HepG2 (cell line): Measurements from ENCODE around the gene ZNF813. TPM values are rescaled to one million over a fixed set of nuclear protein-coding genes. Genes with fewer than 3 reads are reported as not detected.

ENCODE experiments used
- CHD2 ChIP-seq: IDR thresholded peaks from 2 replicates; pipeline ENCODE4 v1.6.1; 2011; ENCODE audit warnings: low read depth, low read length, improper control_type of control experiment
- HNF4A ChIP-seq: sonication (generic); formaldehyde crosslinking; IDR thresholded peaks from 2 replicates; pipeline ENCODE4 v1.4.0; 2020; ENCODE audit warnings: missing genetic modification reagents
- JDP2 ChIP-seq: sonication (generic); formaldehyde crosslinking; IDR thresholded peaks from 2 replicates; pipeline ENCODE4 v1.8.1; 2022; ENCODE audit warnings: missing genetic modification reagents, borderline replicate concordance
- SIN3A ChIP-seq: IDR thresholded peaks from 2 replicates; pipeline ENCODE4 v1.6.1; 2011; ENCODE audit warnings: low read depth, mild to moderate bottlenecking, control low read depth, low read length, borderline replicate concordance
- SOX13 ChIP-seq, 3 experiments: fragments of 450-650 bp in 1 of 3; sonication (generic) in 1 of 3; formaldehyde crosslinking in 1 of 3; IDR thresholded peaks in 2 of 3; conservative IDR thresholded peaks in 1 of 3; 2 replicates each; pipeline versions ENCODE4 v1.5.0 to v1.6.1; 2016 to 2020; ENCODE audit warnings: antibody characterized with exemption in 1 of 3, mild to moderate bottlenecking in 1 of 3, missing compliant biosample characterization in 1 of 3, missing genetic modification reagents in 1 of 3, moderate library complexity in 1 of 3
- SP2 ChIP-seq: sonication (generic); formaldehyde crosslinking; IDR thresholded peaks from 2 replicates; pipeline ENCODE4 v1.5.1; 2020; ENCODE audit warnings: mild to moderate bottlenecking, missing genetic modification reagents
- TCF12 ChIP-seq, 2 experiments: fragments of 450-650 bp in 1 of 2; sonication (generic) in 1 of 2; formaldehyde crosslinking in 1 of 2; IDR thresholded peaks; 2 replicates each; pipeline versions ENCODE4 v1.6.1 to v1.8.0; 2017 to 2022; ENCODE audit warnings: antibody characterized with exemption in 1 of 2, mild to moderate bottlenecking in 1 of 2, missing genetic modification reagents in 1 of 2, moderate library complexity in 1 of 2
- XBP1 ChIP-seq: sonication (generic); formaldehyde crosslinking; IDR thresholded peaks from 2 replicates; pipeline ENCODE4 v1.5.0; 2020; ENCODE audit warnings: missing genetic modification reagents
- polyA plus RNA-seq, 8 experiments: library from polyadenylated mRNA; depleted of rRNA in 3 of 8; stranded (reverse) in 7 of 8; unstranded in 1 of 8; fragments of >200 nt; fragmentation: Illumina TruSeq in 4 of 8; extraction: Trizol in 4 of 8; gene quantifications; 2 replicates each; pipeline versions ENCODE4 v1.2.1 to v1.2.3, GENCODE V29; 2011 to 2016; ENCODE audit warnings: low read depth in 4 of 8, missing spikeins in 1 of 8, mixed read lengths in 1 of 8; ENCODE audit not compliant: insufficient read depth in 1 of 8
- total RNA-seq, 5 experiments: library from RNA; depleted of rRNA; stranded (reverse); fragments of >200 nt; fragmentation: Illumina TruSeq; extraction: Trizol; gene quantifications; 2 replicates each; pipeline ENCODE4 v1.2.3, GENCODE V29; 2016; ENCODE audit warnings: low read depth in 1 of 5
- TF ChIP-seq, protein P1 (sequence below): sonication (generic); formaldehyde crosslinking; IDR thresholded peaks from 2 replicates; pipeline ENCODE4 v1.9.0; 2021; ENCODE audit warnings: missing genetic modification reagents, borderline replicate concordance
- TF ChIP-seq, protein P2 (sequence below): sonication (generic); formaldehyde crosslinking; IDR thresholded peaks from 2 replicates; pipeline ENCODE4 v1.4.0; 2020; ENCODE audit warnings: low read depth, mild to moderate bottlenecking, missing genetic modification reagents
- TF ChIP-seq, protein P3 (sequence below): sonication (generic); formaldehyde crosslinking; IDR thresholded peaks from 2 replicates; pipeline ENCODE4 v1.8.0; 2022; ENCODE audit warnings: missing genetic modification reagents, mild to moderate bottlenecking, inconsistent platforms, borderline replicate concordance
- TF ChIP-seq, protein P4 (sequence below): sonication (generic); formaldehyde crosslinking; IDR thresholded peaks from 2 replicates; pipeline ENCODE4 v1.8.0; 2022; ENCODE audit warnings: mild to moderate bottlenecking, missing genetic modification reagents, moderate library complexity
- TF ChIP-seq, protein P5 (sequence below): sonication (generic); formaldehyde crosslinking; IDR thresholded peaks from 2 replicates; pipeline ENCODE4 v1.9.0; 2022; ENCODE audit warnings: missing genetic modification reagents, mild to moderate bottlenecking, borderline replicate concordance
- TF ChIP-seq, protein P6 (sequence below): sonication (generic); formaldehyde crosslinking; IDR thresholded peaks from 2 replicates; pipeline ENCODE4 v1.4.0; 2020; ENCODE audit warnings: missing genetic modification reagents

ZNF813 gene
- total and polyA plus RNA-seq, 2 of the 13 experiments (the other 11 are each of a cell fraction or from before 2014, with no cell fraction given): 2.1 to 8.9 TPM

DNA sequence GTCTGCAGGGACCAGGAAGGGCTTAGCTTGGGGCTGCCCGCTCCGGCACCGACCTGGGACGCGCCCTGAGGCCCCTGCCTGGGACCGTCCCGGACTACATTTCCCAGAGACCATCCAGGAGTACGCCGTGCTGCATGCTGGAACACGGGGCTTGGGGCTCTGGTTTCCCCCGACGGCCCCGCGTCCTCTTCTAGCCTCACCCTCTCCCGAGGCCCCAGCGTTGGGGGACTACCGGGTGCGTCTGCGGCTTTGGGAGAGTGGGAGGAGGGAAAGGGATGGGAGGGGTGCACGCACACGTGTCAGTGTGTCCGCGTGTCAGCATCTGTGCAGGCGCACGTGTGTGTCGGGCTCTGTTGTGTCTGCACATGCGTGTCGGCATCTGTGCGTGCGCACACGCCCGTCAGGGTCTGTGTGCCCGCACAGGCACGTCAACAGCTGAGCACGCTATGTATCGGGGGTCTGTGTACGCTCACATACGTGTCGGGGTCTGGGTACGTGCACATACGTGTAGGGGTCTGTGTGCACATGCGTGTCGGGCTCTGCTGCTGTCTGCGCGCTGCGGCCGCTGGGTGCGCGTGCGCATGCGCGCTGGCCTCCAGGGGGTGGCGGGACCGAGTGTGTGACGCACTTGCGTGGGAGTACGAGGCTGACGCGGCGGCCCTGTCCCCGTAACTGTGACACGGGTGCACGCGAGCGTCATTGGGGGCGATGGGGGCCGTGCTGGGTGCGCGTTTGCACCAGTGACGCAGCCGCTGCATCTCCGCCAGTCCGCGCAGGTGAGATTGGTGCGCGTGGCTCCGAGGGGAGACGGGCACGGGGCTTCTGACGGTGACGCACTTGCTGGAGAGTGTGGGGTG is 70.2 kb downstream of the ZNF813 start, which contains the start of gene ZNF331 (continued):
- TF ChIP-seq, protein P1, sequence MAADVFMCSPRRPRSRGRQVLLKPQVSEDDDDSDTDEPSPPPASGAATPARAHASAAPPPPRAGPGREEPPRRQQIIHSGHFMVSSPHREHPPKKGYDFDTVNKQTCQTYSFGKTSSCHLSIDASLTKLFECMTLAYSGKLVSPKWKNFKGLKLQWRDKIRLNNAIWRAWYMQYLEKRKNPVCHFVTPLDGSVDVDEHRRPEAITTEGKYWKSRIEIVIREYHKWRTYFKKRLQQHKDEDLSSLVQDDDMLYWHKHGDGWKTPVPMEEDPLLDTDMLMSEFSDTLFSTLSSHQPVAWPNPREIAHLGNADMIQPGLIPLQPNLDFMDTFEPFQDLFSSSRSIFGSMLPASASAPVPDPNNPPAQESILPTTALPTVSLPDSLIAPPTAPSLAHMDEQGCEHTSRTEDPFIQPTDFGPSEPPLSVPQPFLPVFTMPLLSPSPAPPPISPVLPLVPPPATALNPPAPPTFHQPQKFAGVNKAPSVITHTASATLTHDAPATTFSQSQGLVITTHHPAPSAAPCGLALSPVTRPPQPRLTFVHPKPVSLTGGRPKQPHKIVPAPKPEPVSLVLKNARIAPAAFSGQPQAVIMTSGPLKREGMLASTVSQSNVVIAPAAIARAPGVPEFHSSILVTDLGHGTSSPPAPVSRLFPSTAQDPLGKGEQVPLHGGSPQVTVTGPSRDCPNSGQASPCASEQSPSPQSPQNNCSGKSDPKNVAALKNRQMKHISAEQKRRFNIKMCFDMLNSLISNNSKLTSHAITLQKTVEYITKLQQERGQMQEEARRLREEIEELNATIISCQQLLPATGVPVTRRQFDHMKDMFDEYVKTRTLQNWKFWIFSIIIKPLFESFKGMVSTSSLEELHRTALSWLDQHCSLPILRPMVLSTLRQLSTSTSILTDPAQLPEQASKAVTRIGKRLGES (CRISPR knock-in tag): no peak
- no peak for TF ChIP-seq TCF12 (IDR thresholded peaks at IDR 0.05)
- no peak for TF ChIP-seq TCF12 (CRISPR knock-in tag; IDR thresholded peaks at IDR 0.05)
- TF ChIP-seq JDP2 (CRISPR knock-in tag): no peak; the same call in 1 of the 2 replicates
- TF ChIP-seq, protein P2, sequence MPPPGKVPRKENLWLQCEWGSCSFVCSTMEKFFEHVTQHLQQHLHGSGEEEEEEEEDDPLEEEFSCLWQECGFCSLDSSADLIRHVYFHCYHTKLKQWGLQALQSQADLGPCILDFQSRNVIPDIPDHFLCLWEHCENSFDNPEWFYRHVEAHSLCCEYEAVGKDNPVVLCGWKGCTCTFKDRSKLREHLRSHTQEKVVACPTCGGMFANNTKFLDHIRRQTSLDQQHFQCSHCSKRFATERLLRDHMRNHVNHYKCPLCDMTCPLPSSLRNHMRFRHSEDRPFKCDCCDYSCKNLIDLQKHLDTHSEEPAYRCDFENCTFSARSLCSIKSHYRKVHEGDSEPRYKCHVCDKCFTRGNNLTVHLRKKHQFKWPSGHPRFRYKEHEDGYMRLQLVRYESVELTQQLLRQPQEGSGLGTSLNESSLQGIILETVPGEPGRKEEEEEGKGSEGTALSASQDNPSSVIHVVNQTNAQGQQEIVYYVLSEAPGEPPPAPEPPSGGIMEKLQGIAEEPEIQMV (CRISPR knock-in tag): peak; percentile 36; the same call in 1 of the 2 replicates
- TF ChIP-seq SP2: no peak; the same call in 1 of the 2 replicates
- TF ChIP-seq, protein P3, sequence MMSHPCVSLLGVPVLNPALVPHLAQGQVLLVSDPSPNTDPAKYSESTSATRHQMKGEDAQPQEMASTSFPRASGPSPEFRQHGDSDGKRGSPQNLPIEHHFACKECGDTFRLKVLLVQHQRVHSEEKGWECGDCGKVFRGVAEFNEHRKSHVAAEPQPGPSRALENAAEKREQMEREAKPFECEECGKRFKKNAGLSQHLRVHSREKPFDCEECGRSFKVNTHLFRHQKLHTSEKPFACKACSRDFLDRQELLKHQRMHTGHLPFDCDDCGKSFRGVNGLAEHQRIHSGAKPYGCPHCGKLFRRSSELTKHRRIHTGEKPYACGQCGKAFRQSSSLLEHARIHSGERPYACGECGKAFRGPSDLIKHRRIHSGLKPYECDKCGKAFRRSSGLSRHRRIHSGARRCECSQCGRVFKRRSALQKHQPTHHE (CRISPR knock-in tag): no peak
- no peak for TF ChIP-seq CHD2
- TF ChIP-seq SIN3A: 0 out of 2 replicates have a peak, but pooled peaks have one; percentile 14
- TF ChIP-seq, protein P4, sequence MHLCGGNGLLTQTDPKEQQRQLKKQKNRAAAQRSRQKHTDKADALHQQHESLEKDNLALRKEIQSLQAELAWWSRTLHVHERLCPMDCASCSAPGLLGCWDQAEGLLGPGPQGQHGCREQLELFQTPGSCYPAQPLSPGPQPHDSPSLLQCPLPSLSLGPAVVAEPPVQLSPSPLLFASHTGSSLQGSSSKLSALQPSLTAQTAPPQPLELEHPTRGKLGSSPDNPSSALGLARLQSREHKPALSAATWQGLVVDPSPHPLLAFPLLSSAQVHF (CRISPR knock-in tag): peak; percentile 74; the same call in 1 of the 2 replicates
- TF ChIP-seq, protein P5, sequence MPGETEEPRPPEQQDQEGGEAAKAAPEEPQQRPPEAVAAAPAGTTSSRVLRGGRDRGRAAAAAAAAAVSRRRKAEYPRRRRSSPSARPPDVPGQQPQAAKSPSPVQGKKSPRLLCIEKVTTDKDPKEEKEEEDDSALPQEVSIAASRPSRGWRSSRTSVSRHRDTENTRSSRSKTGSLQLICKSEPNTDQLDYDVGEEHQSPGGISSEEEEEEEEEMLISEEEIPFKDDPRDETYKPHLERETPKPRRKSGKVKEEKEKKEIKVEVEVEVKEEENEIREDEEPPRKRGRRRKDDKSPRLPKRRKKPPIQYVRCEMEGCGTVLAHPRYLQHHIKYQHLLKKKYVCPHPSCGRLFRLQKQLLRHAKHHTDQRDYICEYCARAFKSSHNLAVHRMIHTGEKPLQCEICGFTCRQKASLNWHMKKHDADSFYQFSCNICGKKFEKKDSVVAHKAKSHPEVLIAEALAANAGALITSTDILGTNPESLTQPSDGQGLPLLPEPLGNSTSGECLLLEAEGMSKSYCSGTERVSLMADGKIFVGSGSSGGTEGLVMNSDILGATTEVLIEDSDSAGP (CRISPR knock-in tag): peak; percentile 67
- TF ChIP-seq XBP1 (CRISPR knock-in tag): no peak
- TF ChIP-seq, protein P6, sequence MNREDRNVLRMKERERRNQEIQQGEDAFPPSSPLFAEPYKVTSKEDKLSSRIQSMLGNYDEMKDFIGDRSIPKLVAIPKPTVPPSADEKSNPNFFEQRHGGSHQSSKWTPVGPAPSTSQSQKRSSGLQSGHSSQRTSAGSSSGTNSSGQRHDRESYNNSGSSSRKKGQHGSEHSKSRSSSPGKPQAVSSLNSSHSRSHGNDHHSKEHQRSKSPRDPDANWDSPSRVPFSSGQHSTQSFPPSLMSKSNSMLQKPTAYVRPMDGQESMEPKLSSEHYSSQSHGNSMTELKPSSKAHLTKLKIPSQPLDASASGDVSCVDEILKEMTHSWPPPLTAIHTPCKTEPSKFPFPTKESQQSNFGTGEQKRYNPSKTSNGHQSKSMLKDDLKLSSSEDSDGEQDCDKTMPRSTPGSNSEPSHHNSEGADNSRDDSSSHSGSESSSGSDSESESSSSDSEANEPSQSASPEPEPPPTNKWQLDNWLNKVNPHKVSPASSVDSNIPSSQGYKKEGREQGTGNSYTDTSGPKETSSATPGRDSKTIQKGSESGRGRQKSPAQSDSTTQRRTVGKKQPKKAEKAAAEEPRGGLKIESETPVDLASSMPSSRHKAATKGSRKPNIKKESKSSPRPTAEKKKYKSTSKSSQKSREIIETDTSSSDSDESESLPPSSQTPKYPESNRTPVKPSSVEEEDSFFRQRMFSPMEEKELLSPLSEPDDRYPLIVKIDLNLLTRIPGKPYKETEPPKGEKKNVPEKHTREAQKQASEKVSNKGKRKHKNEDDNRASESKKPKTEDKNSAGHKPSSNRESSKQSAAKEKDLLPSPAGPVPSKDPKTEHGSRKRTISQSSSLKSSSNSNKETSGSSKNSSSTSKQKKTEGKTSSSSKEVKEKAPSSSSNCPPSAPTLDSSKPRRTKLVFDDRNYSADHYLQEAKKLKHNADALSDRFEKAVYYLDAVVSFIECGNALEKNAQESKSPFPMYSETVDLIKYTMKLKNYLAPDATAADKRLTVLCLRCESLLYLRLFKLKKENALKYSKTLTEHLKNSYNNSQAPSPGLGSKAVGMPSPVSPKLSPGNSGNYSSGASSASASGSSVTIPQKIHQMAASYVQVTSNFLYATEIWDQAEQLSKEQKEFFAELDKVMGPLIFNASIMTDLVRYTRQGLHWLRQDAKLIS: no peak
- TF ChIP-seq SOX13 (IDR thresholded peaks at IDR 0.05): no peak
- no peak; a peak in 1 of 4 replicates for TF ChIP-seq SOX13 (CRISPR knock-in tag; conservative IDR thresholded peaks at IDR 0.05 in 1 of 2, IDR thresholded peaks at IDR 0.05 in 1 of 2)
- no peak for TF ChIP-seq HNF4A
